Central memory CD4-positive, alpha-beta T cell (primary cell): ENCODE data around the gene MAPK7.

Source experiments
- DNase-seq: peaks from one replicate; pipeline ENCODE4 v3.0.0; 2022

Gene MAPK7

GRCh38 chr17:19381741-19382444, 3.6 kb downstream of the MAPK7 start:
- no peak for DNase-seq

DNA sequence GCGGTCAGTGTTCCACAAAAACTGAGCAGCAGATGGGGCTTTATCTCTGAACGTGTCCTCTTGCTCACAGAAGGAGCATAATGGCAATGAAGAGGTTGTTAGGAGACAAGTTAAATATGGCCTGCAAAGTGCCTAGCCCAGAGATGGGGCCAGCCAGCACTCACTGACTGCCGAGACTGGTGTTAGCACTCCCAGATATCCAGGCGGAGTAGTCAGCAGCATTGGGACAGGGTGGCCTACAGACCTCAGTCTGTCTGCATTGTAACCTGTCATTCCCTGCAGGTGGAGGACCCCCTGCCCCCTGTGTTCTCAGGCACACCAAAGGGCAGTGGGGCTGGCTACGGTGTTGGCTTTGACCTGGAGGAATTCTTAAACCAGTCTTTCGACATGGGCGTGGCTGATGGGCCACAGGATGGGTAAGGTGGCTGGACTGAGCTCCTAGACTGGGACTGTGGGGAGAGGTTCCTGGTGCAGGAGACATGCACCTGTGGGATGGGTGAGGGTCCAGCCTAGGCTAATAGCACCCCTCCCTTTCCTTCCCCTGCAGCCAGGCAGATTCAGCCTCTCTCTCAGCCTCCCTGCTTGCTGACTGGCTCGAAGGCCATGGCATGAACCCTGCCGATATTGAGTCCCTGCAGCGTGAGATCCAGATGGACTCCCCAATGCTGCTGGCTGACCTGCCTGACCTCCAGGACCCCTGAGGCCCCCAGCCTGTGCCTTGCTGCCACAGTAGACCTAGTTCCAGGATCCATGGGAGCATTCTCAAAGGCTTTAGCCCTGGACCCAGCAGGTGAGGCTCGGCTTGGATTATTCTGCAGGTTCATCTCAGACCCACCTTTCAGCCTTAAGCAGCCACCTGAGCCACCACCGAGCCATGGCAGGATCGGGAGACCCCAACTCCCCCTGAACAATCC, 4.5 kb downstream of the MAPK7 start:
- DNase-seq, result no peak

- DNase-seq, result no peak
These were observed 5.6 kb downstream of the MAPK7 start for GRCh38 chr17:19383681-19384470.

DNA sequence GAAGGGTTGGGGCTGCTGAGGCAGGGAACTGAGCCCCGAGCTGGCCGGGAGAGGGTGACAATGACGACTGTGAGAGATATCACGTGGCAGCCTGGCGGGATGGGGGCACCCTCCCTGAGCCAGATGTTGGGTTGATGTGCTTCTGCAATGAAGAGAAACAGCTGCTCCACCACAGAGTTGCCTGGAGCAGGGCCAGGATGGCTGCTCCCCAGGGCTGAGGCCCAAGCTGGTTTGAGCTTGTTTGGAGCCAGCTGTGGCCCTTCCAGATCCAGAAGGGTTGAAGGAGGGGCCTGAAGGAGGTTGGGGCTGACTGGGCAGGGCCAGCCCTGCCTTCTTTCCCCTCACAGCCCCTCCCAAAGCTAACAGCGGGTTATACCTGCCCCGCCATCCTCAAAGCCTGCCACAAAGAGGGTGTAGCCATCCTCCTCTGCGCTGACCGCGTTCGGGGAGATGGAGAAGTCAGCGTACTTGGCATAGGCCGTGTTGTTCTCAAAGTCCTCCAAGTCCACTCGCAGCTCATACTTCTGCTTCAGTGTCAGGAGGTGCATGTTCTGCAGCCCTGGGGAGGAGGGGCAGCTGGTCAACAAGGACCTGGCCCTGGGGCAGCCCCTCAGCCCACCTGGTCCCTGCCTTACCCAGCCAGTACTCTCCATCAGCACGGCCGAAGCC, 6.6 kb downstream of the MAPK7 start:
- DNase-seq, result no peak

GRCh38 chr17:19385521-19385983, 7.3 kb downstream of the MAPK7 start:
- DNase-seq, result no peak

DNA sequence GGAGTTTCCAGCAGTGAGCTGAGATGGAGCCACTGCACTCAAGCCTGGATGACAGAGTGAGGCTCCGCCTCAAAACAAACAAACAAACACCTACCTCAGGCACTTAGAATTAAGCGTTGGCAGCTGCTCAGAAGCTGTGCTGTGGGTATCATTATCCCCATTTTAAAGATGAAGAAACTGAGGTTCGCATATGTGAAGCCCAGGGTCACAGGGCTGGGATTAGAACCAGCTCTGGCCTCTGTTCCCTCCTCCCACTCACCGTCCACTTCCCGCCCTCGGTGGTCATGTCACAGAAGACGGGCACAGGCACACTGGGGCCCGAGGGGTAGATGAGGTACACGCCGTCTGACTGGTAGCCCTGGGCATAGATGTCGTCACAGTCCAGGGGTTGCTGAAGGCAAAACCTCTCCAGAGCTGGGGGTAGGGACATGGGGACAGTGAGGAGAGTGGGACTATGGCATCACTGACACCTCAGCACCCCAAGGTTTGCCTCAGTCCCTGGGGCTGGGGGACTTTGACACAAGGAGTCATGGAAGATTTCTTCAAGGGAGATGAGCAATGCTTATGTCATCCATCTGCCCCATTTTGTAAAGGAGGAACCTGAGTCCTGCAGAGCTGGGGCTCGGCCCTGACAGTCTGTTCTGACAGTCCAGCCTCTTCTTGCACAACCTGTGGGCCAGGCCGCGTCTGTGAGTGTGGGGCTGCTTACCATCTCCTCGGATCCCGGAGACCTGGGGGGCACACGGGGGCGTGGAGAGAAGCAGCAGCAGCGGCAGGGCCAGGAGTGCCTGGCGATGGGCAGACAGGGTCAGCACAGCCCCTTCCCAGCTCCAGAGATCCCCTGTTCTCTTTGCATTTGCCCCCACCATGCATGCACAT, 8.0 kb downstream of the MAPK7 start:
- no peak for DNase-seq

DNA sequence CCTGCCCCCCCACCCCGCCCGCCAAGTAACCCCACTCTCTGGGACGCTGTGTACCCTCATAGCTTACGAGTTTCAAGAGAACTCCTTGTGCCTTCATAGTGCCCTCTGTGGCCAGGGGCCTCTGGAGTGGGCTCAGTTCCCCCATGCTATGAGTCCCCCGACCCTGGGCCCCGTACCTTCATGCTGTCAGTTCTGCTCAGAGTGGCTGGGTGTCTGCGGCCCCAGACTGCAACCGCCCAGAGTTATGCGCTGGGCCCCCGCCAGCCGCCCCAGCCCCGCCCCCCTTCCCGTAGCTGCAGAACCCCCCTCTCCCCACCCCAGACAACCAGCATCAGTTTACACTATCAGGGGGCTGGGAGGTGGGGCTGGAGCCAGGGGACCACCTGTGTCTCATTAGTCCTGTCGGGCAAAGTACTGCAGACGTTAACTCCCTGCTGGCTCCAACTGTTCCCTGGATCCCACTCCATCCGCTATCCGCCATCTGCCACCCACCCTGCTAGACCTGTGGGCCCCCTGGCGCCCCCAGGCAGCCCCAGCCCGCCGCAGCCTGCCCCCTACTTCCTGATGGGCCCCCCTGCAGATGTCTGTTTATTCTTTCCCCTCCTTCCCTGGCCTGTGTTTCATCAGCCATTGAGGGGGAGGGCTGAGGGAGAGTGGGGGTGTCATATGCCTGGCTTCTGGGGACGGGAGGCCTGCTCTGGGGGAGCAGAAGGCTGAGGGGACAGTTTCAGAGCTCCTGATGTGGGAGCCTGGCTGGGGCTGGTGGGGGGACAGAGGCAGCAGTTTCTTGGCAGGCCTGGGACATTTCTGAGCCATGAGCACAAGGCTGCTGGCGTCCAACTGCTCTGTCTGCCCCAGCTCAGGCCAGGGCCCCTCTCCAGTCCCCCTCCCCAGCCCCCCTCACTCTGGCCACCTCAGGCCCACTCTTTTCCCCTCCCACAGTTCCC, 8.9 kb downstream of the MAPK7 start, which contains the start of gene MFAP4:
TSS of gene MFAP4 (minus strand) at position 217 of the 947 bp plus-strand sequence. CDS start at position 182, 35 bp downstream.
- no peak for DNase-seq

DNA sequence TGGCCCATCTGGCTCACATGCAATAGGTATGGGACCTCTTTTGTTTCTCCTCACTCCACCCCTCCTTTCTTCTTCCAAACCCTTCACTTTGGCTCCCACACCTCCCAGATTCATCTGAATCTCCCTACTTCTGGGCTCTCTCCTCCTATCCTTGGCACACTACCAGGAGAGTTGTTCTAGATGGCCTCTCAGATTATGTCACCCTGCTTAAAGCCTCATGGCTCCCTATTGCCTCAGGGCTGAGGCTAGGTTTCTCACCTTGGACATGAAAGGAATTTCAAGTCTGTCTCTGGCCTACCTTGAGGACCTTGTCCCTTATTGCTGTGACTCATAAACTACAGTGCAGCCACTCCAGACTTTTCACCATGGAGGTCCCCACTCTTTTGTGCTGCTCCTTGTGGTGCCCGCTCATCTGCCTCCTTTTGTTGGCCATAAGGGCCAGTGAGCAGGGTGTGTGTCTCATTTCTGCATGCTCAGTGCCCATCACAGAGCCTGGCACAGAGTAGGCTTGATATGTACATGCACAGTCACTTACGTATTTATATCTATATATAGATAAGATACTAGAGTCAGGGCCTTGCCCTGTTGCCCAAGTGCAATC, 9.7 kb downstream of the MAPK7 start:
- no peak for DNase-seq

GRCh38 chr17:19388791-19389785, 10.8 kb downstream of the MAPK7 start:
- DNase-seq, result no peak

GRCh38 chr17:19390951-19391350, 12.7 kb downstream of the MAPK7 start:
- no peak for DNase-seq

GRCh38 chr17:19391432-19391831, 13.1 kb downstream of the MAPK7 start:
- no peak for DNase-seq

DNA sequence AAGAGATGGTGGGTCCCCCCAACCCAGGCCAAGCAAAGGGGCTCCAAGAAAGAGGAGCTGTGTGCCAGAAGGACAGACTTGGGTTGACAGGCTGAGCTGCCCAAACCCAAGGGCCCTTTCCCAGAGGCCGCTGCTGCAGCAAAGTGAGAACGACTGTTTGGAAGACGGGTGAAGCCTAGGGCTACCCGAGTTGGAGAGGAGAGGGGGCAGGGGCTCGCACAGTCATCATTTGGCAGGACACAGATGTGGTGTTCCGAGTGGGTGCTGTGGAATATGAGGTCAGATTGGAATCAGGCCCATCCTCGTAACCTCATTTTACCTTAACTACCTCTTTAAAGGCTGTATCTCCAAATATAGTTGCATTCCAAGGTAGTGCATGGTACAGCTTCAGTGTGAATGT, 14.0 kb downstream of the MAPK7 start:
- no peak for DNase-seq

DNA sequence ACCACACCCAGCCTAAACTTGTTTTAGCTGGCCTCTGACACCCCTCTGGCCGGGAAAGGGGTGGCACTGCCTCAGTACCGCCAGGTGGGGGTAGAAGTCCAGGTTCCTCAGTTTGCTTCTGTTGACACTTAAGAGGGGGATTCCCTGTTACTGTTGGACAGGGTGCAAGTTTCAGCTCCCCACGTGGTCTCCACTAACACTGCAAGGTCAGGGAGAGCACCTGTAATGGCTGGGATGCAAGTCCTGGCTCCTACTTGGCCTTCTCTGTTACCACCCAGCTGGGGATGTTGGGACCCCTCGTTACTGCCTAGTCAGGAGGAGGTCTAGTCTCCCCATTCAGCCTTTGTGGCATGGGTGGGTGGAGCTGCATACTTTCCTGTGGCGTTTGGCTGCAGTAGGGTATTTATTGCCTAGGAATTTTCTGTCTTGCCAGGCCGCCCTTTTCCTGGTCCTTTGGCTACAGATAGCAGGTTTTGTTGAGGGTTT, 19.3 kb downstream of the MAPK7 start:
- no peak for DNase-seq

GRCh38 chr17:19398301-19399181, 20.2 kb downstream of the MAPK7 start:
- no peak for DNase-seq

GRCh38 chr17:19399750-19400450, 21.6 kb downstream of the MAPK7 start:
- no peak for DNase-seq

DNA sequence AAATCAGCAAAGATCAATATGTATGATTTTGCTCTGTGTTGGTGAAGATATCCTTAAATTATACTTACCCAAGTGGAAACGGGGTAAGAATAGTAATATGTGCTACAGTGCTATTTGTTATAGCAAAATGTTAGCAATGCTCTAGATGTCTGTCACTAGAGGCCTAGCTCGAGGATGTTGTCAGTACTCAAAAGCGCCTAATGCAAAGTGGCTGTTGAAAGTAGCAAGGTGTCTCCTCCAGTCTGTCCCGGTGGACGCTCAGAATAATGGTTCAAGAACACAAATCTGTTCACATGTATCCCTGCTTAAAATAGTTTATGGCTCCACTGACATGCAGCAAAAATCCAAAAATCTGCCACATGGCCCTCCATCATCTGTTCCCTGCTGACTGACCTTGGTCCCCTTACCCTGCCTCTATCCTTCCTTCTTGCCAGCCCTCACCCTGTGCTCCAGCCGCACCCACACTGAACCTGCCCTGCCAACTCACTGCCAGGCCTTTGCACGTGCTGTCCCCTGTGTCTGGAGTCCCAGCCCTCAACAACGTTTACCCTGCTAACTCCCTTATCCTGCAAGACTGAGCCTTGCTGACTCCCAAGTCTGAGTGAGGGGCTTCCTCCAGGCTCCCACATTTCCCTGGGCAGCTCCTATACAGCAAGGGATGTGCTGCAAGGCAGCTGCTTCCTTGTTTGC, 23.2 kb downstream of the MAPK7 start:
- no peak for DNase-seq
